ENCODE results near the gene TTLL10. TPM values are rescaled to one million over a fixed set of nuclear protein-coding genes. Genes with fewer than 3 reads are reported as not detected.

The TTLL10 gene
- polyA plus RNA-seq, 2 of the 4 experiments (the other 2 are of a cell fraction): not detected

- TF ChIP-seq ZFP36 (IDR thresholded peaks at IDR 0.05; ENCODE audit: borderline replicate concordance, partially characterized antibody) (no peak), HOXB5 (CRISPR knock-in tag; IDR thresholded peaks at IDR 0.05) (no peak), EHMT2 (IDR thresholded peaks at IDR 0.05; ENCODE audit: low read depth) (no peak), FOSB (CRISPR knock-in tag; IDR thresholded peaks at IDR 0.05) (no peak), BHLHE40 (IDR thresholded peaks at IDR 0.05; ENCODE audit: low read depth, low read length) (no peak), CEBPB (IDR thresholded peaks at IDR 0.05) (no peak), KDM1A (IDR thresholded peaks at IDR 0.05; ENCODE audit: low read depth) (no peak), CHD4 (IDR thresholded peaks at IDR 0.05; ENCODE audit: borderline replicate concordance) (no peak), MYC (IDR thresholded peaks at IDR 0.05; ENCODE audit: borderline replicate concordance, low read length) (no peak), HEYL (CRISPR knock-in tag; IDR thresholded peaks at IDR 0.05) (no peak), REST (IDR thresholded peaks at IDR 0.05) (no peak), RNF2 (IDR thresholded peaks at IDR 0.05; ENCODE audit: borderline replicate concordance, low read depth) (no peak)
- Histone ChIP-seq H3K9me3 (no peaks in the 10 kb centered on the region), H3K4me2 (no peak overlapping the region), H3K27ac (no peak overlapping the region), H3K4me3 (no peak overlapping the region), H3K4me1 (peaks cover 12% of the 10 kb centered on the region)
- no peak for FAIRE-seq
- no peak for DNase-seq (ENCODE audit: low read depth in 1 of 2, low spot score in 1 of 2)
- POLR2A ChIA-PET: no interaction called here
- WGBS (ENCODE audit: missing lambda C conversion rate): 70% methylated on average over 9 of the region's 10 CpGs
- CTCF ChIA-PET: interaction anchor here (1.0 kb wide), 1 partner anchor 76 kb away, joined by 3 read pairs; no protein-coding TSS in a partner anchor
- no peak for ATAC-seq
Measured at GRCh38 chr1:1155258-1155657, 18.4 kb upstream of the TTLL10 start.

GRCh38 chr1:1156140-1157032 is 17.3 kb upstream of the TTLL10 start:
- WGBS (ENCODE audit: missing lambda C conversion rate): 89% methylated on average over 13 of the region's 26 CpGs
- ATAC-seq (no peak), DNase-seq (ENCODE audit: low read depth in 1 of 2, low spot score in 1 of 2) (no peak), FAIRE-seq (no peak)
- Histone ChIP-seq H3K4me3 (no peak overlapping the region), H3K4me2 (peak overlapping the region; percentile 33; the same call in 1 of the 3 replicates), H3K9me3 (no peaks in the 10 kb centered on the region), H3K27ac (peak overlapping the region in 1 of 2 experiments; percentile 95; a peak in 2 of 6 replicates), H3K4me1 (peaks cover 12% of the 10 kb centered on the region)
- ChIA-PET POLR2A (interaction anchor here (0.5 to 1.0 kb wide), 2 partner anchors 9 to 219 kb away, joined by 3 to 5 read pairs; partner anchors contain the start of gene AURKAIP1), CTCF (interaction anchor here (0.6 kb wide), 1 partner anchor 35 kb away, joined by 3 read pairs; no protein-coding TSS in a partner anchor)
- TF ChIP-seq USF2 (IDR thresholded peaks at IDR 0.05): no peak
- no peak for TF ChIP-seq RCOR1 (IDR thresholded peaks at IDR 0.05; ENCODE audit: low read depth, low read length)
- TF ChIP-seq KDM5A (IDR thresholded peaks at IDR 0.05): no peak
- no peak for TF ChIP-seq SMC3 (IDR thresholded peaks at IDR 0.05)

- Histone ChIP-seq H3K4me1 (peaks cover 12% of the 10 kb centered on the region), H3K9me3 (no peaks in the 10 kb centered on the region), H3K27ac (peak overlapping the region in 1 of 2 experiments; percentile 95; a peak in 3 of 6 replicates), H3K4me2 (peak overlapping the region; percentile 33; the same call in 1 of the 3 replicates), H3K4me3 (no peak overlapping the region)
- DNase-seq (ENCODE audit: low read depth in 1 of 2, low spot score in 1 of 2): no peak
- FAIRE-seq: no peak
- peak; percentile 46; a peak in 3 of 6 replicates for ATAC-seq
- ChIA-PET CTCF (no interaction called here), POLR2A (interaction anchor here (0.5 to 1.0 kb wide), 2 partner anchors 9 to 218 kb away, joined by 3 to 5 read pairs; partner anchors contain the start of gene AURKAIP1)
- 21% methylated on average over 2 of the region's 9 CpGs for WGBS (ENCODE audit: missing lambda C conversion rate)
- TF ChIP-seq ELK1 (IDR thresholded peaks at IDR 0.05; ENCODE audit: low read depth, low read length) (no peak), RAD21 (conservative IDR thresholded peaks at IDR 0.05 in 1 of 2, IDR thresholded peaks at IDR 0.05 in 1 of 2) (no peak), JUN (IDR thresholded peaks at IDR 0.05) (no peak), SMC3 (IDR thresholded peaks at IDR 0.05) (no peak), ZFP36 (IDR thresholded peaks at IDR 0.05; ENCODE audit: borderline replicate concordance, partially characterized antibody) (no peak), GATA3 (IDR thresholded peaks at IDR 0.05; ENCODE audit: borderline replicate concordance) (no peak), CHD4 (IDR thresholded peaks at IDR 0.05; ENCODE audit: borderline replicate concordance) (no peak), HOXA7 (CRISPR knock-in tag; IDR thresholded peaks at IDR 0.05) (no peak), EHMT2 (IDR thresholded peaks at IDR 0.05; ENCODE audit: low read depth) (no peak), HMGXB4 (CRISPR knock-in tag; IDR thresholded peaks at IDR 0.05; ENCODE audit: borderline replicate concordance) (no peak)
Measured at GRCh38 chr1:1157033-1157365, 16.7 kb upstream of the TTLL10 start.
